Activated CD4-positive, alpha-beta T cell treated with anti-CD3 and anti-CD28 coated beads, Interleukin-2, amount 10 ng/mL, durations not matched to agents 7 days and 5 days (primary cell): ENCODE data around the gene KLHDC1. TPM values are rescaled to one million over a fixed set of nuclear protein-coding genes. Genes with fewer than 3 reads are reported as not detected.
"Not testable (repeated sequence)": the region's sequence is repeated elsewhere in the genome, so short reads cannot be mapped to it uniquely, and the experiment has no call there.

ENCODE experiments used
- CTCF ChIA-PET: fragments of 350-600 bp; sonication (Branson Sonifier 250); formaldehyde crosslinking; loops from one replicate; lab custom pipeline; 2021; ENCODE audit warnings: antibody characterized with exemption; lab: Charles Lee
- POLR2A ChIA-PET: fragments of 350-600 bp; sonication (Branson Sonifier 250); formaldehyde crosslinking; loops from one replicate; lab custom pipeline; 2021; ENCODE audit warnings: antibody characterized with exemption; lab: Charles Lee
- DNase-seq: peaks from one replicate; pipeline ENCODE4 v3.0.0-alpha.2; 2020
- H3K27ac Mint-ChIP-seq: one replicate; pipeline ENCODE4 v1.8.0; 2021; ENCODE audit warnings: mild to moderate bottlenecking, moderate library complexity, mixed read lengths
- H3K27me3 Mint-ChIP-seq: one replicate; pipeline ENCODE4 v1.8.0; 2021; ENCODE audit warnings: mixed read lengths
- H3K36me3 Mint-ChIP-seq: one replicate; pipeline ENCODE4 v1.8.0; 2021; ENCODE audit warnings: low read depth, mixed read lengths
- H3K4me1 Mint-ChIP-seq: one replicate; pipeline ENCODE4 v1.8.0; 2021; ENCODE audit warnings: mixed read lengths
- H3K4me3 Mint-ChIP-seq: one replicate; pipeline ENCODE4 v1.8.0; 2021; ENCODE audit warnings: mild to moderate bottlenecking, moderate library complexity, mixed read lengths
- H3K9me3 Mint-ChIP-seq: one replicate; pipeline ENCODE4 v1.8.0; 2021; ENCODE audit warnings: mixed read lengths
- total RNA-seq, 2 experiments: library from RNA; stranded (reverse); gene quantifications; one replicate each; pipeline ENCODE4 v1.2.3, GENCODE V29; 2021

Gene KLHDC1
- total RNA-seq, result 1 to 10 TPM; 2.4 to 2.5 TPM

GRCh38 chr14:49692811-49693734 lies at the start of gene KLHDC1:
KLHDC1 (plus strand) TSS chr14:49693120; CDS start chr14:49693195, 75 bp downstream.
- Mint-ChIP-seq H3K27me3 (no peaks in the 10 kb centered on the region), H3K4me3 (peak within 1 kb of the TSS; percentile 82), H3K4me1 (peaks cover 36% of the 10 kb centered on the region), H3K9me3 (no peaks in the 10 kb centered on the region), H3K36me3 (no peaks in the 10 kb centered on the region), H3K27ac (peak within 1 kb of the TSS; percentile 88)
- ChIA-PET POLR2A (no interaction called here), CTCF (interaction anchor here (1.0 to 1.2 kb wide), 4 partner anchors 13 to 168 kb away, joined by 3 to 4 read pairs (median 3); partner anchors contain the start of genes KLHDC2 and NEMF)
- peak; percentile 78 for DNase-seq

GRCh38 chr14:49653508-49653907 lies 39.4 kb upstream of the KLHDC1 start:
- Mint-ChIP-seq H3K4me3 (no peak overlapping the region), H3K4me1 (no peaks in the 10 kb centered on the region), H3K9me3 (no peaks in the 10 kb centered on the region), H3K27ac (no peak overlapping the region), H3K36me3 (peaks cover 15% of the 10 kb centered on the region), H3K27me3 (no peaks in the 10 kb centered on the region)
- CTCF ChIA-PET, result interaction anchor here (0.7 kb wide), 1 partner anchor 15 kb away, joined by 3 read pairs; no protein-coding TSS in a partner anchor
- POLR2A ChIA-PET, result no interaction called here
- DNase-seq, result no peak

GRCh38 chr14:49654511-49654910 lies 38.4 kb upstream of the KLHDC1 start:
- H3K4me3 Mint-ChIP-seq, result no peak overlapping the region
- DNase-seq, result no peak
- H3K36me3 Mint-ChIP-seq, result peaks cover 13% of the 10 kb centered on the region
- CTCF ChIA-PET, result interaction anchor here (0.6 to 1.0 kb wide), 2 partner anchors 20 to 31 kb away, joined by 3 to 4 read pairs; no protein-coding TSS in a partner anchor
- POLR2A ChIA-PET, result no interaction called here
- no peaks in the 10 kb centered on the region for H3K4me1 Mint-ChIP-seq
- H3K27me3 Mint-ChIP-seq, result no peaks in the 10 kb centered on the region
- H3K9me3 Mint-ChIP-seq, result no peaks in the 10 kb centered on the region
- no peak overlapping the region for H3K27ac Mint-ChIP-seq

GRCh38 chr14:49657500-49657899 lies 35.4 kb upstream of the KLHDC1 start:
- H3K36me3 Mint-ChIP-seq, result peaks cover 14% of the 10 kb centered on the region
- POLR2A ChIA-PET, H3K4me1 Mint-ChIP-seq, H3K4me3 Mint-ChIP-seq, H3K9me3 Mint-ChIP-seq, CTCF ChIA-PET, H3K27me3 Mint-ChIP-seq, DNase-seq, H3K27ac Mint-ChIP-seq: not testable (repeated sequence)

GRCh38 chr14:49659526-49660455 lies 33.1 kb upstream of the KLHDC1 start:
- Mint-ChIP-seq H3K9me3 (no peaks in the 10 kb centered on the region), H3K4me1 (no peaks in the 10 kb centered on the region), H3K36me3 (peaks cover 14% of the 10 kb centered on the region), H3K4me3 (no peak overlapping the region), H3K27me3 (no peaks in the 10 kb centered on the region), H3K27ac (no peak overlapping the region)
- DNase-seq, result no peak
- POLR2A ChIA-PET, result no interaction called here
- CTCF ChIA-PET, result interaction anchor here (1.1 to 1.2 kb wide), 3 partner anchors 16 to 661 kb away, joined by 3 to 6 read pairs (median 5); no protein-coding TSS in a partner anchor

GRCh38 chr14:49670475-49670874 lies 22.4 kb upstream of the KLHDC1 start:
- H3K27me3 Mint-ChIP-seq, result no peaks in the 10 kb centered on the region
- peak overlapping the region; percentile 31 for H3K27ac Mint-ChIP-seq
- ChIA-PET CTCF (interaction anchor here (0.6 to 1.5 kb wide), 5 partner anchors 14 to 192 kb away, joined by 3 to 5 read pairs (median 3); partner anchors contain the start of gene DNAAF2), POLR2A (no interaction called here)
- no peaks in the 10 kb centered on the region for H3K9me3 Mint-ChIP-seq
- no peak for DNase-seq
- H3K4me3 Mint-ChIP-seq, result no peak overlapping the region
- H3K36me3 Mint-ChIP-seq, result peaks cover 42% of the 10 kb centered on the region
- peaks cover 2% of the 10 kb centered on the region for H3K4me1 Mint-ChIP-seq

GRCh38 chr14:49673586-49673985 lies 19.3 kb upstream of the KLHDC1 start:
- CTCF ChIA-PET, result no interaction called here
- Mint-ChIP-seq H3K4me1 (peaks cover 2% of the 10 kb centered on the region), H3K4me3 (no peak overlapping the region), H3K36me3 (peaks cover 44% of the 10 kb centered on the region), H3K27ac (no peak overlapping the region), H3K27me3 (no peaks in the 10 kb centered on the region), H3K9me3 (no peaks in the 10 kb centered on the region)
- DNase-seq, result no peak
- POLR2A ChIA-PET, result no interaction called here

- no peaks in the 10 kb centered on the region for H3K27me3 Mint-ChIP-seq
- no peak for DNase-seq
- no peak overlapping the region for H3K4me3 Mint-ChIP-seq
- POLR2A ChIA-PET, result no interaction called here
- CTCF ChIA-PET, result interaction anchor here (0.7 to 1.7 kb wide), 4 partner anchors 10 to 462 kb away, joined by 3 to 6 read pairs (median 5); partner anchors contain the start of gene POLE2
- H3K27ac Mint-ChIP-seq, result no peak overlapping the region
- H3K4me1 Mint-ChIP-seq, result peaks cover 9% of the 10 kb centered on the region
- no peaks in the 10 kb centered on the region for H3K9me3 Mint-ChIP-seq
- H3K36me3 Mint-ChIP-seq, result peaks cover 58% of the 10 kb centered on the region
Observed at GRCh38 chr14:49677643-49678042, 15.3 kb upstream of the KLHDC1 start.

- no peaks in the 10 kb centered on the region for H3K9me3 Mint-ChIP-seq
- CTCF ChIA-PET, result interaction anchor here (0.7 to 1.5 kb wide), 2 partner anchors 13 to 45 kb away, joined by 3 to 4 read pairs; no protein-coding TSS in a partner anchor
- DNase-seq, result no peak
- peaks cover 53% of the 10 kb centered on the region for H3K36me3 Mint-ChIP-seq
- H3K4me1 Mint-ChIP-seq, result peaks cover 15% of the 10 kb centered on the region
- H3K27me3 Mint-ChIP-seq, result no peaks in the 10 kb centered on the region
- H3K27ac Mint-ChIP-seq, result no peak overlapping the region
- POLR2A ChIA-PET, result no interaction called here
- H3K4me3 Mint-ChIP-seq, result no peak overlapping the region
Observed at GRCh38 chr14:49679271-49679670, 13.6 kb upstream of the KLHDC1 start.

- CTCF ChIA-PET, result interaction anchor here (0.9 to 2.4 kb wide), 4 partner anchors 9 to 66 kb away, joined by 3 to 9 read pairs (median 4); partner anchors contain the start of genes MGAT2 and RPL36AL
- H3K36me3 Mint-ChIP-seq, result peaks cover 21% of the 10 kb centered on the region
- DNase-seq, result no peak
- POLR2A ChIA-PET, result no interaction called here
- H3K27ac Mint-ChIP-seq, result peak overlapping the region; percentile 46
- H3K9me3 Mint-ChIP-seq, result no peaks in the 10 kb centered on the region
- no peaks in the 10 kb centered on the region for H3K27me3 Mint-ChIP-seq
- peaks cover 41% of the 10 kb centered on the region for H3K4me1 Mint-ChIP-seq
- peak overlapping the region; percentile 90 for H3K4me3 Mint-ChIP-seq
Observed at GRCh38 chr14:49686425-49686824, 6.5 kb upstream of the KLHDC1 start.

- H3K27ac Mint-ChIP-seq, result peak within 1 kb of the TSS; percentile 94
- H3K27me3 Mint-ChIP-seq, result no peaks in the 10 kb centered on the region
- POLR2A ChIA-PET, result interaction anchor here (1.3 kb wide), 1 partner anchor 80 kb away, joined by 4 read pairs; the partner anchor contains the start of gene KLHDC2
- CTCF ChIA-PET, result interaction anchor here (0.9 to 2.4 kb wide), 6 partner anchors 11 to 102 kb away, joined by 3 to 9 read pairs (median 4); partner anchors contain the start of gene RPS29
- peaks cover 55% of the 10 kb centered on the region for H3K4me1 Mint-ChIP-seq
- peak within 1 kb of the TSS; percentile 90 for H3K4me3 Mint-ChIP-seq
- DNase-seq, result peak; percentile 77
- peaks cover 15% of the 10 kb centered on the region for H3K36me3 Mint-ChIP-seq
- H3K9me3 Mint-ChIP-seq, result no peaks in the 10 kb centered on the region
Observed at GRCh38 chr14:49687942-49688700, 4.8 kb upstream of the KLHDC1 start, which contains the start of gene POLE2. POLE2 (minus strand) TSS chr14:49688214; CDS start chr14:49688203, 11 bp downstream.
